ENCODE results near the gene RIN1. TPM values are rescaled to one million over a fixed set of nuclear protein-coding genes. Genes with fewer than 3 reads are reported as not detected.
"Not testable (repeated sequence)": the region's sequence is repeated elsewhere in the genome, so short reads cannot be mapped to it uniquely, and the experiment has no call there.

RIN1 gene
- total RNA-seq, 1 donor from 2014 or later, result 1.3 TPM

GRCh38 chr11:66320289-66320688 lies 15.9 kb downstream of the RIN1 start:
- intact Hi-C loops (cut with micrococcal nuclease), result not testable (repeated sequence)

- intact Hi-C loops (cut with micrococcal nuclease), result no loop called here
These were observed 17.6 kb downstream of the RIN1 start for GRCh38 chr11:66318600-66318970.

GRCh38 chr11:66317723-66318599 lies 18.3 kb downstream of the RIN1 start:
- intact Hi-C loops (cut with micrococcal nuclease), result no loop called here

GRCh38 chr11:66317322-66317722 lies 18.9 kb downstream of the RIN1 start:
- intact Hi-C loops (cut with micrococcal nuclease), result no loop called here

- intact Hi-C loops (cut with micrococcal nuclease), result no loop called here
These were observed 19.4 kb downstream of the RIN1 start, which contains the start of gene CD248 for GRCh38 chr11:66316849-66317251. Gene CD248, minus strand, starts transcription at chr11:66317044. Its CDS starts 17 bp downstream, at chr11:66317027.

- intact Hi-C loops (cut with micrococcal nuclease), result no loop called here
These were observed 20.1 kb downstream of the RIN1 start for GRCh38 chr11:66315921-66316811.

- intact Hi-C loops (cut with micrococcal nuclease), result no loop called here
These were observed 20.7 kb downstream of the RIN1 start for GRCh38 chr11:66315498-66315885.

GRCh38 chr11:66314561-66315497 lies 21.4 kb downstream of the RIN1 start:
- intact Hi-C loops (cut with micrococcal nuclease), result no loop called here

GRCh38 chr11:66314186-66314501 lies 22.1 kb downstream of the RIN1 start:
- intact Hi-C loops (cut with micrococcal nuclease), result no loop called here

- intact Hi-C loops (cut with micrococcal nuclease), result no loop called here
These were observed 22.7 kb downstream of the RIN1 start for GRCh38 chr11:66313321-66314185.

- intact Hi-C loops (cut with micrococcal nuclease), result loop anchor here (1.0 kb wide), 5 partner anchors 16 to 154 kb away; partner anchors contain the start of genes BRMS1, PELI3, RAB1B and YIF1A
These were observed 23.5 kb downstream of the RIN1 start for GRCh38 chr11:66312549-66313320.

GRCh38 chr11:66311965-66312548 lies 24.2 kb downstream of the RIN1 start:
- intact Hi-C loops (cut with micrococcal nuclease), result loop anchor here (1.0 kb wide), 6 partner anchors 16 to 154 kb away; partner anchors contain the start of genes BRMS1, PELI3, RAB1B and YIF1A

- intact Hi-C loops (cut with micrococcal nuclease), result loop anchor here (1.0 kb wide), 1 partner anchor 78 kb away; no protein-coding TSS in a partner anchor
These were observed 24.7 kb downstream of the RIN1 start for GRCh38 chr11:66311470-66311964.

- intact Hi-C loops (cut with micrococcal nuclease), result loop anchor here (1.0 kb wide), 1 partner anchor 78 kb away; no protein-coding TSS in a partner anchor
These were observed 25.3 kb downstream of the RIN1 start for GRCh38 chr11:66310803-66311440.

GRCh38 chr11:66310324-66310723 lies 25.9 kb downstream of the RIN1 start:
- intact Hi-C loops (cut with micrococcal nuclease), result no loop called here

- intact Hi-C loops (cut with micrococcal nuclease), result no loop called here
These were observed 26.8 kb downstream of the RIN1 start for GRCh38 chr11:66309475-66309874.

- intact Hi-C loops (cut with micrococcal nuclease), result no loop called here
These were observed 33.6 kb downstream of the RIN1 start for GRCh38 chr11:66302656-66303055.

GRCh38 chr11:66299186-66299585 lies 37.0 kb downstream of the RIN1 start:
- intact Hi-C loops (cut with micrococcal nuclease), result no loop called here

Data from T-helper 2 cell treated with Interferon-gamma antibody and Interleukin-4, amounts not matched to agents 100 ng/mL and 5 ng/mL, for 36 hours (primary cell).